GM23248 (cell line): ENCODE data around the gene IGSF21. TPM values are rescaled to one million over a fixed set of nuclear protein-coding genes. Genes with fewer than 3 reads are reported as not detected.

ENCODE experiments used
- DNase-seq: peaks from one replicate; pipeline ENCODE4 v3.0.0-alpha.2; 2015
- H2AFZ ChIP-seq: fragments of 200-600 bp; sonication (generic); 2 replicates; pipeline ENCODE4 v1.6.1; 2016; ENCODE audit warnings: antibody characterized with exemption
- H3F3A ChIP-seq: fragments of 200-600 bp; sonication (generic); 2 replicates; pipeline ENCODE4 v1.6.1; 2016; ENCODE audit warnings: mild to moderate bottlenecking, antibody characterized with exemption, mixed run types; ENCODE audit not compliant: insufficient read depth
- H3K27ac ChIP-seq: fragments of 200-600 bp; sonication (generic); 2 replicates; pipeline ENCODE4 v1.5.1; 2016; ENCODE audit warnings: mild to moderate bottlenecking
- H3K27me3 ChIP-seq: fragments of 200-600 bp; sonication (generic); replicated peaks from 2 replicates; pipeline ENCODE4 v1.6.1; 2016; ENCODE audit warnings: mild to moderate bottlenecking; ENCODE audit not compliant: insufficient read depth
- H3K36me3 ChIP-seq: fragments of 200-600 bp; sonication (generic); 2 replicates; pipeline ENCODE4 v1.6.1; 2016; ENCODE audit warnings: low read depth, mild to moderate bottlenecking
- H3K4me1 ChIP-seq: fragments of 200-600 bp; sonication (generic); 2 replicates; pipeline ENCODE4 v1.6.1; 2016; ENCODE audit warnings: mild to moderate bottlenecking; ENCODE audit not compliant: insufficient read depth
- H3K4me2 ChIP-seq: fragments of 200-600 bp; sonication (generic); one replicate; pipeline ENCODE4 v1.6.1; 2016; ENCODE audit warnings: mild to moderate bottlenecking; ENCODE audit not compliant: unreplicated experiment
- H3K4me3 ChIP-seq: fragments of 200-600 bp; sonication (generic); 2 replicates; pipeline ENCODE4 v1.5.1; 2016; ENCODE audit warnings: mild to moderate bottlenecking
- H3K79me2 ChIP-seq: fragments of 200-600 bp; sonication (generic); 2 replicates; pipeline ENCODE4 v1.6.1; 2016; ENCODE audit warnings: mild to moderate bottlenecking; ENCODE audit not compliant: insufficient read depth
- H3K9ac ChIP-seq: fragments of 200-600 bp; sonication (generic); 2 replicates; pipeline ENCODE4 v1.6.1; 2016; ENCODE audit warnings: mild to moderate bottlenecking
- H3K9me2 ChIP-seq: fragments of 200-600 bp; sonication (generic); 2 replicates; pipeline ENCODE4 v1.6.1; 2016; ENCODE audit warnings: mixed run types, mild to moderate bottlenecking, moderate library complexity; ENCODE audit not compliant: insufficient read depth
- H3K9me3 ChIP-seq: fragments of 200-600 bp; sonication (generic); one replicate; pipeline ENCODE4 v1.6.1; 2017; ENCODE audit warnings: low read depth
- H4K20me1 ChIP-seq: fragments of 200-600 bp; sonication (generic); 2 replicates; pipeline ENCODE4 v1.6.0; 2016; ENCODE audit not compliant: insufficient read depth
- EZH2 ChIP-seq: fragments of 200-600 bp; sonication (generic); IDR thresholded peaks from 2 replicates; pipeline ENCODE4 v1.6.1; 2018; ENCODE audit warnings: antibody characterized with exemption, mild to moderate bottlenecking; ENCODE audit not compliant: insufficient read depth, poor library complexity, severe bottlenecking
- EZH2phosphoT487 ChIP-seq: fragments of 200-600 bp; sonication (generic); IDR thresholded peaks from 2 replicates; pipeline ENCODE4 v1.6.1; 2018; ENCODE audit warnings: antibody characterized with exemption, moderate library complexity, mild to moderate bottlenecking, low read depth; ENCODE audit not compliant: insufficient read depth
- WGBS, 2 experiments: methylation state at CpG; one replicate each; pipeline ENCODE4 v1.1.6; 2015 to 2017; ENCODE audit warnings: low lambda C conversion rate in 2 of 2, low coverage in 1 of 2; ENCODE audit errors: missing lambda C conversion rate in 2 of 2; 5-methylcytosine and 5-hydroxymethylcytosine counted together
- in situ Hi-C: fragments of 300-500 bp; cut with MboI; formaldehyde crosslinking; loops from 2 replicates; pipeline ENCODE4 v1.15.0; 2020
- polyA plus RNA-seq: library from polyadenylated mRNA; unstranded; fragments of >200 nt; fragmentation: Nextera tagmentation; extraction: Ambion mirVana; gene quantifications from 2 replicates; pipeline ENCODE4 v1.2.1, GENCODE V29; 2016
- total RNA-seq: library from RNA; depleted of rRNA; stranded (reverse); fragments of >200 nt; shearing (Covaris generic); gene quantifications from 2 replicates; pipeline ENCODE4 v1.2.3, GENCODE V29; 2014

The IGSF21 gene
- total and polyA plus RNA-seq, 2 experiments from 2014 or later, result not detected

- H3K9me2 ChIP-seq, result no peaks in the 10 kb centered on the region
- TF ChIP-seq EZH2 (no peak), EZH2phosphoT487 (no peak)
- WGBS, 2 experiments, result 9 to 11% methylated on average over 10 of the region's 10 CpGs
Measured at GRCh38 chr1:18088077-18088594, 19.5 kb upstream of the IGSF21 start.

DNA sequence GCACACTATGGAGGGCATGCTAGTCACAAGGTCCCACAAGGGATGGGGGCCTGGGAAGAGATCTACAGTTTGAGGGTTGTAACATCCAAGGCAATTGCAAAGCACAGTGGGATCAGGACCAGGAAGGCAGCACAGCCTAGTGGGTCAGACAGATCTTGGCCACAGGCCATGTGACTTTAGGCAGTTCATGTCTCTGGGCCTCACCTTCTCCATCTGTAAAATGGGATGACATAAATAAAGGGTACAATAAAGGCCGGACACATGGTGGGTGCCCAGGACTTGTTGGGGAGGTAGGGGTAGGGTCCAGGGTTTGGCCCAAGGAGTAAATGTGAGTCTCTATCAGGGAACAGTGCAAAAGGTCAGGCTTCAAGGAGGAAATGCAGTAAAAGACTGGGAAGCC, 18.1 kb upstream of the IGSF21 start:
- Histone ChIP-seq H3K4me3 (no peak overlapping the region), H3K27ac (no peak overlapping the region), H3K9ac (no peak overlapping the region), H3K27me3 (no peaks in the 10 kb centered on the region), H3K79me2 (no peaks in the 10 kb centered on the region), H3K4me2 (no peak overlapping the region), H3F3A (peaks cover 11% of the 10 kb centered on the region; the same call in 1 of the 2 replicates), H3K36me3 (no peaks in the 10 kb centered on the region), H3K4me1 (peaks cover 11% of the 10 kb centered on the region), H3K9me2 (no peaks in the 10 kb centered on the region), H3K9me3 (no peaks in the 10 kb centered on the region), H2AFZ (no peak overlapping the region), H4K20me1 (no peaks in the 10 kb centered on the region)
- 71 to 95% methylated on average over 1 of the region's 1 CpG for WGBS, 2 experiments
- no peak for DNase-seq
- in situ Hi-C loops, result no loop called here
- TF ChIP-seq EZH2 (no peak), EZH2phosphoT487 (no peak)

More at GRCh38 chr1:18088077-18088594, 19.5 kb upstream of the IGSF21 start:
- no peaks in the 10 kb centered on the region for H3K79me2 ChIP-seq
- no peak overlapping the region for H3K4me3 ChIP-seq
- no peaks in the 10 kb centered on the region for H3K36me3 ChIP-seq
- no peak for DNase-seq
- no peaks in the 10 kb centered on the region for H4K20me1 ChIP-seq
- H3K9ac ChIP-seq, result no peak overlapping the region
- H3K27me3 ChIP-seq, result no peaks in the 10 kb centered on the region
- H3K9me3 ChIP-seq, result no peaks in the 10 kb centered on the region
- peaks cover 11% of the 10 kb centered on the region; the same call in 1 of the 2 replicates for H3F3A ChIP-seq
- peaks cover 11% of the 10 kb centered on the region for H3K4me1 ChIP-seq
- no peak overlapping the region for H3K27ac ChIP-seq
- H3K4me2 ChIP-seq, result no peak overlapping the region
- H2AFZ ChIP-seq, result no peak overlapping the region
- in situ Hi-C loops, result no loop called here

GRCh38 chr1:18090636-18091035, 17.0 kb upstream of the IGSF21 start:
- Histone ChIP-seq H3K27ac (no peak overlapping the region), H4K20me1 (no peaks in the 10 kb centered on the region), H3K4me1 (peaks cover 11% of the 10 kb centered on the region), H3K36me3 (no peaks in the 10 kb centered on the region), H3K9ac (no peak overlapping the region), H3K9me3 (no peaks in the 10 kb centered on the region), H3K79me2 (no peaks in the 10 kb centered on the region), H3F3A (peaks cover 11% of the 10 kb centered on the region; the same call in 1 of the 2 replicates), H3K4me2 (no peak overlapping the region), H3K9me2 (no peaks in the 10 kb centered on the region), H3K4me3 (no peak overlapping the region), H3K27me3 (no peaks in the 10 kb centered on the region), H2AFZ (no peak overlapping the region)
- no peak for DNase-seq
- 21 to 26% methylated on average over 8 of the region's 8 CpGs for WGBS, 2 experiments
- in situ Hi-C loops, result loop anchor here (10.0 kb wide), 1 partner anchor 426 kb away; no protein-coding TSS in a partner anchor
- TF ChIP-seq EZH2phosphoT487 (no peak), EZH2 (no peak)

DNA sequence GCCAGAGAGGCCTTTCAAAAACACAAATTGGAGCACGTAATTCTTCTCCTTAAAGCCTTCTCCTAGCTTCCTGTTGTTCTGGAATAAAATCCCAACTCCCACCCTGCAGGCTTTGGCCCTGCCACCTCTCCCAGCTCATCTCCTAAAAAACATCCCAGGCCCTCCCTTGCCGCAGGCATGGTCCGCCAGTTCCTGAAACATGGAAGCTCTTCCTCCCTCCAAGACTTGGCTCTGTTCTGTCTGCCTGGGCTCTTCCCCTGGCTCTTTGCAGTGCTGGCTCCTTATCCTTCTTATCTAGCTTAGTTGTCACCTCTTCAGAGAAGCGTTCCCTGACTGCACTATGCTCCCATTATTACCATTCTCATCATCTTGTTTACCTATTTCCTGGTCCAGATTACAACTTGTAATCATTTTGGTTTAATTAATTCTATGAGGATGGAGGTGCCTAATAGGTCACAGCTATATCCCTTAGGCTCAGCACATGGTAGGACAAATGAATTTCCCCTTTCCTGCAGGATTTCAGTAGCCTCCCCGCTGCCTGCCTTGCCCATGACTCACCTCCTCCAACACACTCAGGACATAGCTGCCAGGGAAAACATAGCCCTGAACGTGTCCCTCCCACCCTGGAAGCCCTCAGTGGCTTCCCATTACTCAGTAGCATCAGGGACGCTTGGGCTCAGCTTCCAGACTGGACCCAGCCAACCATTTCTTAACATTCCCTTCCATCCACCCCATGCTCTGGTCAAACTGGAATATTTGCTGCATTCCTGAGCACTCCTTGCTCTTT, 15.7 kb upstream of the IGSF21 start:
- Histone ChIP-seq H3K9me2 (no peaks in the 10 kb centered on the region), H3K9ac (no peak overlapping the region), H3K4me1 (peaks cover 11% of the 10 kb centered on the region), H3K79me2 (no peaks in the 10 kb centered on the region), H3K4me2 (no peak overlapping the region), H3K27me3 (no peaks in the 10 kb centered on the region), H3K4me3 (no peak overlapping the region), H3K36me3 (no peaks in the 10 kb centered on the region), H3F3A (peaks cover 11% of the 10 kb centered on the region; the same call in 1 of the 2 replicates), H3K9me3 (no peaks in the 10 kb centered on the region), H3K27ac (no peak overlapping the region), H4K20me1 (no peaks in the 10 kb centered on the region), H2AFZ (no peak overlapping the region)
- TF ChIP-seq EZH2phosphoT487, result no peak
- no peak for TF ChIP-seq EZH2
- in situ Hi-C loops, result loop anchor here (10.0 kb wide), 1 partner anchor 427 kb away; no protein-coding TSS in a partner anchor
- DNase-seq, result peak; percentile 88
- 17 to 19% methylated on average over 7 of the region's 7 CpGs for WGBS, 2 experiments
